IPS-NIHi11 (cell line): Measurements from ENCODE around the gene TRIM71.
"Not testable (repeated sequence)": the region's sequence is repeated elsewhere in the genome, so short reads cannot be mapped to it uniquely, and the experiment has no call there.

Experiments
- DNase-seq: peaks from one replicate; pipeline ENCODE4 v3.0.0; 2012; ENCODE audit warnings: mixed read lengths, low spot score

TRIM71 gene

GRCh38 chr3:32819551-32820348 lies 2.0 kb downstream of the TRIM71 start:
- peak; percentile 37 for DNase-seq

GRCh38 chr3:32820430-32820829 lies 2.6 kb downstream of the TRIM71 start:
- no peak for DNase-seq

- DNase-seq: no peak
These were observed 3.3 kb downstream of the TRIM71 start for GRCh38 chr3:32820971-32821685.

- DNase-seq: peak; percentile 34
These were observed 4.0 kb downstream of the TRIM71 start for GRCh38 chr3:32821686-32822296.

GRCh38 chr3:32822609-32823498 lies 5.1 kb downstream of the TRIM71 start:
- DNase-seq: peak; percentile 29

- not testable (repeated sequence) for DNase-seq
These were observed 5.9 kb downstream of the TRIM71 start for GRCh38 chr3:32823641-32824184.

GRCh38 chr3:32825601-32826375 lies 8.0 kb downstream of the TRIM71 start:
- DNase-seq: no peak

GRCh38 chr3:32831062-32831461 lies 13.3 kb downstream of the TRIM71 start:
- DNase-seq: no peak

- DNase-seq: no peak
These were observed 14.0 kb downstream of the TRIM71 start for GRCh38 chr3:32831791-32832190.

- no peak for DNase-seq
These were observed 14.4 kb downstream of the TRIM71 start for GRCh38 chr3:32832193-32832592.

GRCh38 chr3:32835049-32835371 lies 17.2 kb downstream of the TRIM71 start:
- DNase-seq: no peak

GRCh38 chr3:32835961-32836360 lies 18.2 kb downstream of the TRIM71 start:
- peak; percentile 54 for DNase-seq

GRCh38 chr3:32836601-32837000 lies 18.8 kb downstream of the TRIM71 start:
- no peak for DNase-seq

- DNase-seq: no peak
These were observed 19.6 kb downstream of the TRIM71 start for GRCh38 chr3:32837366-32837765.

- DNase-seq: no peak
These were observed 20.0 kb downstream of the TRIM71 start for GRCh38 chr3:32837789-32838188.

- no peak for DNase-seq
These were observed 21.9 kb downstream of the TRIM71 start for GRCh38 chr3:32839714-32840085.

- DNase-seq: peak; percentile 54
These were observed 22.5 kb downstream of the TRIM71 start for GRCh38 chr3:32840086-32840841.

GRCh38 chr3:32841341-32841740 lies 23.5 kb downstream of the TRIM71 start:
- no peak for DNase-seq

- DNase-seq: no peak
These were observed 24.2 kb downstream of the TRIM71 start for GRCh38 chr3:32841867-32842470.

GRCh38 chr3:32842531-32842931 lies 24.7 kb downstream of the TRIM71 start:
- DNase-seq: no peak
